HG03039 (cell line): ENCODE results near the gene ARHGAP9.
"Not testable (repeated sequence)": the region's sequence is repeated elsewhere in the genome, so short reads cannot be mapped to it uniquely, and the experiment has no call there.

Source experiments
- ATAC-seq: cut with Tn5 transposase; IDR thresholded peaks from one replicate; pipeline ENCODE4 v1.9.1; 2021; ENCODE audit warnings: mild to moderate bottlenecking, moderate library complexity; ENCODE audit not compliant: unreplicated experiment

ARHGAP9 gene

GRCh38 chr12:57495051-57495701, 15.5 kb upstream of the ARHGAP9 start:
- ATAC-seq, result not testable (repeated sequence)

- no peak for ATAC-seq
Observed at GRCh38 chr12:57491393-57492280, 12.0 kb upstream of the ARHGAP9 start.

- no peak for ATAC-seq
Observed at GRCh38 chr12:57490126-57490525, 10.5 kb upstream of the ARHGAP9 start.

- no peak for ATAC-seq
Observed at GRCh38 chr12:57489157-57489641, 9.5 kb upstream of the ARHGAP9 start.

- no peak for ATAC-seq
Observed at GRCh38 chr12:57488402-57489156, 8.9 kb upstream of the ARHGAP9 start.

GRCh38 chr12:57487597-57488401, 8.1 kb upstream of the ARHGAP9 start, which contains the start of gene MARS1:
Gene MARS1, plus strand, starts transcription at chr12:57488068. Its CDS starts 23 bp downstream, at chr12:57488091.
- peak; percentile 95 for ATAC-seq

GRCh38 chr12:57487055-57487596, 7.5 kb upstream of the ARHGAP9 start:
- ATAC-seq, result no peak

GRCh38 chr12:57485695-57486094, 6.0 kb upstream of the ARHGAP9 start:
- ATAC-seq, result no peak

- ATAC-seq, result no peak
Observed at GRCh38 chr12:57483466-57483865, 3.8 kb upstream of the ARHGAP9 start.

GRCh38 chr12:57481671-57482070, 2.0 kb upstream of the ARHGAP9 start:
- ATAC-seq, result no peak

- no peak for ATAC-seq
Observed at GRCh38 chr12:57479043-57479375, 657 bp downstream of the ARHGAP9 start.

- ATAC-seq, result no peak
Observed at GRCh38 chr12:57477710-57478681, 1.7 kb downstream of the ARHGAP9 start.

GRCh38 chr12:57476993-57477709, 2.5 kb downstream of the ARHGAP9 start:
- no peak for ATAC-seq

- ATAC-seq, result no peak
Observed at GRCh38 chr12:57476162-57476992, 3.3 kb downstream of the ARHGAP9 start.

- ATAC-seq, result no peak
Observed at GRCh38 chr12:57475271-57476161, 4.2 kb downstream of the ARHGAP9 start.

- no peak for ATAC-seq
Observed at GRCh38 chr12:57474862-57475261, 4.8 kb downstream of the ARHGAP9 start.

- ATAC-seq, result no peak
Observed at GRCh38 chr12:57474430-57474829, 5.2 kb downstream of the ARHGAP9 start.
